ENCODE results near the gene LINC00305. TPM values are rescaled to one million over a fixed set of nuclear protein-coding genes. Genes with fewer than 3 reads are reported as not detected.

LINC00305 gene
- total RNA-seq, 3 donors from 2014 or later: not detected

DNA sequence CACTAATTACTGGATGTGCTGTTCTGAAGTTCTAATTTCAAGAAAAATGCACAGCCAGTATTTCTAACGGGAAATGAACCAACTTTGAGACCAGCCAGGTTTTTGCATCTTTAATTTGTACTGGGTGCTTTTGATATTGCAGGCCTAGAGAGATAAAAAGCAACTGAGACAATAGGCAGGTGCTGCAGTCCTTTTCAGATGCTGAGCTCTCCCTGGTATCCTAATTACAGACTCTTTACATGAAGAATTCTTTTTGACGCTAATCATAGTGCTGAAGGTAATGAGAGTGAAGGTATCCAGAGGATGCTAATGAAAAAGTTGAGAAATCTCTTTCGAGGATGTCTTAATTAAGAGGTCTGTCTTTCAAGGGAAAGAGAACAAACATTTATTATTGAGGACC is 93.9 kb downstream of the LINC00305 start:
- intact Hi-C loops (cut with DNase I, micrococcal nuclease): no loop called here
- TF ChIP-seq, protein P1, sequence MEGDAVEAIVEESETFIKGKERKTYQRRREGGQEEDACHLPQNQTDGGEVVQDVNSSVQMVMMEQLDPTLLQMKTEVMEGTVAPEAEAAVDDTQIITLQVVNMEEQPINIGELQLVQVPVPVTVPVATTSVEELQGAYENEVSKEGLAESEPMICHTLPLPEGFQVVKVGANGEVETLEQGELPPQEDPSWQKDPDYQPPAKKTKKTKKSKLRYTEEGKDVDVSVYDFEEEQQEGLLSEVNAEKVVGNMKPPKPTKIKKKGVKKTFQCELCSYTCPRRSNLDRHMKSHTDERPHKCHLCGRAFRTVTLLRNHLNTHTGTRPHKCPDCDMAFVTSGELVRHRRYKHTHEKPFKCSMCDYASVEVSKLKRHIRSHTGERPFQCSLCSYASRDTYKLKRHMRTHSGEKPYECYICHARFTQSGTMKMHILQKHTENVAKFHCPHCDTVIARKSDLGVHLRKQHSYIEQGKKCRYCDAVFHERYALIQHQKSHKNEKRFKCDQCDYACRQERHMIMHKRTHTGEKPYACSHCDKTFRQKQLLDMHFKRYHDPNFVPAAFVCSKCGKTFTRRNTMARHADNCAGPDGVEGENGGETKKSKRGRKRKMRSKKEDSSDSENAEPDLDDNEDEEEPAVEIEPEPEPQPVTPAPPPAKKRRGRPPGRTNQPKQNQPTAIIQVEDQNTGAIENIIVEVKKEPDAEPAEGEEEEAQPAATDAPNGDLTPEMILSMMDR (IDR thresholded peaks at IDR 0.05): no peak
- DNase-seq (no peak), ATAC-seq (no peak)
- Histone ChIP-seq H3K4me3 (no peak overlapping the region), H3K4me1 (ENCODE audit: low read depth) (no peaks in the 10 kb centered on the region), H3K9me3 (no peaks in the 10 kb centered on the region), H3K36me3 (ENCODE audit: low read depth) (no peaks in the 10 kb centered on the region)

DNA sequence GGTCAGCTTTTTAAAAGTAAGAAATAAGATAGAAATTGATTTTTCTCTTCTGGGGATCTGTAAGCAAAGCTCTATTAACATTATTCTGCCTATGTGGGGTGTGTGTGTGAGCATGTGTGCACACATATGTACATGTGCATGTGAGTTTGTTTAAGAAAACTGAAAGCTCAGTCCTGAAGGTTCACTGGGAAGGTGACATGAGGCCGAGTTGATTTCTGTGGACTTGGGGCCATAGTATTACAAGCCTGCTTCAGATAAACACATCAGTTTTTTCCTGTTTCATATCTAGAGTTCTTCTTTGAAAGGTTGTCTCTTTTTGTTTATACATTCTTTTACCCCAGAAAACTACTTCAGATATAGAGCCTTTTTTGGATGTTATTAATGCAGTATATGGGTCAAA is 95.6 kb downstream of the LINC00305 start:
- TF ChIP-seq, protein P1 (IDR thresholded peaks at IDR 0.05): no peak
- intact Hi-C loops (cut with DNase I, micrococcal nuclease): no loop called here
- Histone ChIP-seq H3K36me3 (ENCODE audit: low read depth) (no peaks in the 10 kb centered on the region), H3K4me1 (ENCODE audit: low read depth) (no peaks in the 10 kb centered on the region), H3K9me3 (no peaks in the 10 kb centered on the region), H3K4me3 (no peak overlapping the region)
- no peak for ATAC-seq
- no peak for DNase-seq

DNA sequence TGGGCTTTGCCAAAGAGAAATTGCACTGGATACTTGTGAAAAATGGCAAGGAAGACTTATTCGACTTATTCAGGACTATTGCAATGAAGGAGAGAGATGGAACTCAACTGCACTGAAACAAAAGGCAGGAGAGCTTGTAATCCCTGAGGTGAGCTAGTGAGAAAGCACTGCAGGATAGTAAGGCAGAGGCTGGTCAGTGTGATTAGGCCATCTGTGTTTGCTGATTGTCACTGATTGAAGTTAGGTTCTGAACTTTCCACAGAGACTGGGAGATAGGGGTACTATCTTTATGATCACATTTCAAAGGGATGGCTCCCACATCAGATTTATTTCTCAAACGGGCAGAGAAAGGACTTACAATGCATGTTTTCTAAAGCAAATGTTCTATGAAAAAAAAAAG is 96.1 kb downstream of the LINC00305 start:
- DNase-seq (no peak), ATAC-seq (no peak)
- TF ChIP-seq, protein P1 (IDR thresholded peaks at IDR 0.05): no peak
- Histone ChIP-seq H3K4me3 (no peak overlapping the region), H3K9me3 (no peaks in the 10 kb centered on the region), H3K36me3 (ENCODE audit: low read depth) (no peaks in the 10 kb centered on the region), H3K4me1 (ENCODE audit: low read depth) (no peaks in the 10 kb centered on the region)
- intact Hi-C loops (cut with DNase I, micrococcal nuclease): no loop called here

DNA sequence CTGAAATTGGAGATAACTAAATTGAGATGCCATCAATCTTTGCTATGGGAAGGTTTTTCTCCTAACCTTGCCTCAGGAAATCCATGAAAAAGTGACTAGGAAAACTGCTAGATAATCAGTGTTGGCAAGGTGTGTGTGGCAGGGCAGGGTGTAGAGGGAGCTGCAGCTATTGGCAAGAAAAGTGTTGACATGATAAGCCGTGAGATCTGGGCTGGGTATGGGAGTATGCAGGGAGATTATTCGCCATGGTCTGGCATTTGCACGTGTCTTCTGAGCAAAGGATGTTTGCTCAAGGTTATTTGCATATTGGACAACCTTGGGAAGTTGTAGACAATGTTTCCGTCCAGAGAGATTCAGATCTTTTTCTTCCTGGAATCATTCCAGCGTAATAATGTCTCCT is 104.3 kb downstream of the LINC00305 start:
- Histone ChIP-seq H3K4me3 (no peak overlapping the region), H3K4me1 (ENCODE audit: low read depth) (no peaks in the 10 kb centered on the region), H3K9me3 (no peaks in the 10 kb centered on the region), H3K36me3 (ENCODE audit: low read depth) (no peaks in the 10 kb centered on the region)
- TF ChIP-seq, protein P1 (IDR thresholded peaks at IDR 0.05): no peak
- ATAC-seq (no peak), DNase-seq (no peak)
- intact Hi-C loops (cut with DNase I, micrococcal nuclease): no loop called here

DNA sequence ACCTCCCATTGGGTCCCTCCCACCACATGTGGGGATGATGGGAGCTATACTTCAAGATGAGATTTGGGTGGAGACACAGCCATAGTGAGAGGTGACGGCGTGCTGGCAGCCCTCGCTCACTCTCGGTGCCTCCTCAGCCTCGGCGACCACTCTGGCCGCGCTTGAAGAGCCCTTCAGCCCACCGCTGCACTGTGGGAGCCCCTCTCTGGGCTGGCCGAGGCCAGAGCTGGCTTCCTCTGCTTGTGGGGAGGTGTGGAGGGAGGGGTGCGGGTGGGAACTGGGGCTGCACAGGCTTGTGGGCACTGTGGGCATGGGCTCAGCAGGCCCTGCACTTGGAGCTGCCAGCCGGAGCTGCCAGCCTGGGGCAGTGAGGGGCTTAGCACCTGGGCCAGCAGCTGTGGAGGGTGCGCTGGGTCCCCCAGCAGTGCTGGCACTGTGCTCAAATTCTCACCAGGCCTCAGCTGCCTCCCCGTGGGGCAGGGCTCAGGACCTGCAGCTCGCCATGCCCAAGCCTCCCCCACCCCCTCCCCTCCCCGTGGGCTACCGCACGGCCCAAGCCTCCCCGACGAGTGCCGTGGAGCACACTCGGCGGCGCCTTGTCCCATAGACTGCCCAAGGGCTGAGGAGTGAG is 106.0 kb downstream of the LINC00305 start:
- DNase-seq (no peak), ATAC-seq (no peak)
- intact Hi-C loops (cut with DNase I, micrococcal nuclease): no loop called here
- H3K4me1 ChIP-seq (ENCODE audit: low read depth): no peaks in the 10 kb centered on the region
- H3K4me3 ChIP-seq: no peak overlapping the region
- H3K9me3 ChIP-seq: no peaks in the 10 kb centered on the region
- no peaks in the 10 kb centered on the region for H3K36me3 ChIP-seq (ENCODE audit: low read depth)
- TF ChIP-seq, protein P1 (IDR thresholded peaks at IDR 0.05): no peak

All from mucosa of descending colon (tissue), 3 donors.